NCI-H1436 treated with DMSO at 0.1 percent for 48 hours (cell line): ENCODE data around the gene DHFR2.
"Not testable (repeated sequence)": the region's sequence is repeated elsewhere in the genome, so short reads cannot be mapped to it uniquely, and the experiment has no call there.

Source experiments
- DNase-seq: peaks from one replicate; lab custom pipeline; 2025; lab: John Stamatoyannopoulos, UW

Gene DHFR2

GRCh38 chr3:94062513-94063404, at the start of gene DHFR2, which contains the start of gene NSUN3:
DHFR2 (minus strand) TSS chr3:94062916; CDS start chr3:94061511, 1,405 bp downstream.
NSUN3 (plus strand) TSS chr3:94063061; CDS start chr3:94063127, 66 bp downstream.
- DNase-seq = peak; percentile 91

GRCh38 chr3:94110854-94111253, 48.1 kb upstream of the DHFR2 start:
- DNase-seq = no peak

GRCh38 chr3:94110232-94110631, 47.5 kb upstream of the DHFR2 start:
- not testable (repeated sequence) for DNase-seq

GRCh38 chr3:94106268-94106667, 43.6 kb upstream of the DHFR2 start:
- DNase-seq = no peak

- DNase-seq = no peak
These were observed 39.1 kb upstream of the DHFR2 start for GRCh38 chr3:94101860-94102259.

- no peak for DNase-seq
These were observed 36.6 kb upstream of the DHFR2 start for GRCh38 chr3:94099311-94099710.

GRCh38 chr3:94098452-94098851, 35.7 kb upstream of the DHFR2 start:
- DNase-seq = no peak

- no peak for DNase-seq
These were observed 32.4 kb upstream of the DHFR2 start for GRCh38 chr3:94095111-94095510.

- no peak for DNase-seq
These were observed 30.4 kb upstream of the DHFR2 start for GRCh38 chr3:94093151-94093550.

GRCh38 chr3:94092086-94092485, 29.4 kb upstream of the DHFR2 start:
- DNase-seq = no peak

GRCh38 chr3:94089126-94089525, 26.4 kb upstream of the DHFR2 start:
- no peak for DNase-seq

GRCh38 chr3:94083261-94083660, 20.5 kb upstream of the DHFR2 start:
- no peak for DNase-seq

- no peak for DNase-seq
These were observed 19.7 kb upstream of the DHFR2 start for GRCh38 chr3:94082391-94082937.

- no peak for DNase-seq
These were observed 19.2 kb upstream of the DHFR2 start for GRCh38 chr3:94081884-94082283.

GRCh38 chr3:94080552-94080951, 17.8 kb upstream of the DHFR2 start:
- DNase-seq = not testable (repeated sequence)

- no peak for DNase-seq
These were observed 13.3 kb upstream of the DHFR2 start for GRCh38 chr3:94076055-94076454.

- DNase-seq = no peak
These were observed 9.1 kb upstream of the DHFR2 start for GRCh38 chr3:94071713-94072284.

- no peak for DNase-seq
These were observed 7.7 kb upstream of the DHFR2 start for GRCh38 chr3:94070341-94070911.

- DNase-seq = no peak
These were observed 6.6 kb upstream of the DHFR2 start for GRCh38 chr3:94069194-94069813.

GRCh38 chr3:94066506-94067500, 4.1 kb upstream of the DHFR2 start:
- no peak for DNase-seq
